Spleen (tissue), 7 donors: Measurements from ENCODE around the gene CRYBG1.

ENCODE experiments used
- POLR2A ChIP-seq, 3 donors: fragments of 450-650 bp; IDR thresholded peaks; one replicate each; pipeline ENCODE4 v1.5.1; 2017; ENCODE audit warnings: antibody characterized with exemption in 3 of 3, mild to moderate bottlenecking in 1 of 3
- TF ChIP-seq, protein P1 (sequence below), 11 experiments: fragments of 200-600 bp in 7 of 11; fragments of 450-650 bp in 4 of 11; sonication (generic) in 4 of 11; IDR thresholded peaks in 8 of 11; conservative IDR thresholded peaks in 3 of 11; 1 replicate in 7 of 11; 2 replicates in 4 of 11; pipeline versions ENCODE4 v1.4.0 to v1.8.0; 2016 to 2021; ENCODE audit warnings: antibody characterized with exemption in 11 of 11, inconsistent platforms in 4 of 11, mild to moderate bottlenecking in 1 of 11
- donor health status: DM: no; HTN: no; CAD: no; lungs with moderate emphysema.
- donor health status: DM: no; HTN: no; CAD: no.
- donor health status: DM: no; HTN: no; CAD: no.

GRCh38 chr6:106377061-106377540 lies 16.6 kb downstream of the CRYBG1 start:
- TF ChIP-seq, protein P1, sequence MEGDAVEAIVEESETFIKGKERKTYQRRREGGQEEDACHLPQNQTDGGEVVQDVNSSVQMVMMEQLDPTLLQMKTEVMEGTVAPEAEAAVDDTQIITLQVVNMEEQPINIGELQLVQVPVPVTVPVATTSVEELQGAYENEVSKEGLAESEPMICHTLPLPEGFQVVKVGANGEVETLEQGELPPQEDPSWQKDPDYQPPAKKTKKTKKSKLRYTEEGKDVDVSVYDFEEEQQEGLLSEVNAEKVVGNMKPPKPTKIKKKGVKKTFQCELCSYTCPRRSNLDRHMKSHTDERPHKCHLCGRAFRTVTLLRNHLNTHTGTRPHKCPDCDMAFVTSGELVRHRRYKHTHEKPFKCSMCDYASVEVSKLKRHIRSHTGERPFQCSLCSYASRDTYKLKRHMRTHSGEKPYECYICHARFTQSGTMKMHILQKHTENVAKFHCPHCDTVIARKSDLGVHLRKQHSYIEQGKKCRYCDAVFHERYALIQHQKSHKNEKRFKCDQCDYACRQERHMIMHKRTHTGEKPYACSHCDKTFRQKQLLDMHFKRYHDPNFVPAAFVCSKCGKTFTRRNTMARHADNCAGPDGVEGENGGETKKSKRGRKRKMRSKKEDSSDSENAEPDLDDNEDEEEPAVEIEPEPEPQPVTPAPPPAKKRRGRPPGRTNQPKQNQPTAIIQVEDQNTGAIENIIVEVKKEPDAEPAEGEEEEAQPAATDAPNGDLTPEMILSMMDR (IDR thresholded peaks at IDR 0.05 in 8 of 11, conservative IDR thresholded peaks at IDR 0.05 in 3 of 11), result no peak
- TF ChIP-seq POLR2A (IDR thresholded peaks at IDR 0.05), result no peak
